HG02943 (cell line): Measurements from ENCODE around the gene FAIM2.
A peak's percentile ranks its signal among the peaks of the same experiment; 100 is the strongest.
"Not testable (repeated sequence)": the region's sequence is repeated elsewhere in the genome, so short reads cannot be mapped to it uniquely, and the experiment has no call there.

Source experiments
- ATAC-seq: cut with Tn5 transposase; IDR thresholded peaks from one replicate; pipeline ENCODE4 v1.9.1; 2021; ENCODE audit warnings: mild to moderate bottlenecking, low read depth, moderate library complexity; ENCODE audit not compliant: unreplicated experiment

Gene FAIM2

DNA sequence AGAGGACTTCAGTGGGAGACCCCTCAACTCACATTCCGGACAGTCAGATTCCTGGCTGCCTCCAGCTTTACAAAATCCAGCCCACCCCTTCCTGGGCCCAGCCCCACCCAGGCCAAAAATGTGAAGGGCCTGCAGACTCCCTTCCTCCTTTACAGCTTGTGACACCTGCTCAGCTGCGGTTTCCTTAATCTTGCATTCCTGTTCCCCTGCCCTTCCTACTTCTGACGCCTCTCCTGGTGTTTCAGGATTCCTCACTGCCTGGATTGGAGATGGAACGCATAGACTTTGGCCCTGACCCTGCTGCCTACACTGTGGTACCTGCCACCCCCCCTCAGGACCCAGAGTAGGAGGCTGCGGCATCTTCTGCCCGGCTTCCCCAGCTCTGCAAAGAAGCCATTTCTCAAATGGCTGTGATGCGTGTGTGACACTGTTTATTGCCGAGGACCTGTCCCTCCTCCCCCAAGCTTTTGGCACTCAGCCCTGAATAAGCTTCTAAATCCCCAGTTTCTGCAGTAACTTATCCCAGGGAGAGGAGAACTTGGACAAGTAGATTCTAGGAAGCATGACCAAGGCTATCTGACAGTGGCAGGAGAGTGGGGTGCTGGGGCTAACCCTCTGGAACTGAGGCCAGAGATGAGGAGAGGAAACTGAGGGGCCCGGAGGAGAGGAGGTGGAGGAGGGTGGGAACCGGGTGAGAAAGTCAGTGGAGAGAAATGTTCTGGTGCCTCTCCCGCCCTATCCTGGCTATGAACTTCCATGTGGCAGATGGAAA lies 35.9 kb downstream of the FAIM2 start:
- ATAC-seq, result no peak

DNA sequence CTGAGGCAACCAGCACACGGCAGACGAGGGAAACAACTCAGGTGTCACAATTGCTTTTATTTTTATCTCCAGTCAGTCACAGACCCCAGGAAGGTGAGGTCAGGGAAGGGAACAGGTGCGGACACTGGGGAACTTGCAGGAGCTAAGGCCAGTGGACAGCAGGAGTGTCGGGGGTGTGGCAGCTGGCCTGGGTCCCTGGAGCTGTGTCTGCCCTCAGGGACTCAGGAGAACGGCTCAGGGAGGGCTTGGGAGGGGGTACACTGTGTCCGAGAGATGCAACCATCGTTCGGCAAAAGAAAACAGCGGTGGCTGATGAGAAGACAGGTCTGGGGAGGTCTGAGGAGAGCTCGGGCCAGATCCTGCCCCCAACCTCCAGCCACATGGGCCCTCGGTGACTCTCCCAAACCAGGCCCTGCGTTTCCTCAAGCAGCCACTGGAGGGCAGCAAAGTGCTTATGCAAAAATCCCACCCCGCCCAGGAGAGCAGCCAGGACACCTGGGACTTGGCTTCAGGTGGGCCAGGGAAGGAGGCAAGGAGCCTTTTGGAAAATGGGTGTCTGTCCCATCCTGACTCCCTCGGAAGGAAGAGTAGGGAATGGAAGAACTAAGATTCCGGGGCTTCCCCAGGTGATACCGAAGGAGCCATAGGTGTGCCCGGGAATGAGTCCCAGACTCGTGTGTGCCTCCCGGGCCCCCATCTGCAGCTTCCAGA lies 36.7 kb downstream of the FAIM2 start:
- ATAC-seq, result no peak

DNA sequence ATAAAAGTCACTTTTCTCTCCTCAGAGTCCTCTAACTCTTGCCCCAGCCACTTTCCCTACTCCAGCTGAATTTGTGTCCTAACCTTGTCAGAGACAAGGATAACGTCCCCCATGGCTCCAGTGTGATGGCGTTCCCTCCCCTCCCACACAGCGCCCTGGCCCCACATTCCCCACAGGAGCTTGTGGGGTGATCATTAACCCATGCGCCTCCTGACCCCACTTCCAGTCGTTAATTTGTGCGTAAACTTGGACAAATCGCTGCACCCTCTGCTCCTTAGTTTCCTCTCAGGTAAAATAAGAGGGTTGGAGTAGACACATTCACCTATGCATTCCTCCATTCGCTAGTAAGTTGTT lies 37.9 kb downstream of the FAIM2 start:
- ATAC-seq, result no peak

DNA sequence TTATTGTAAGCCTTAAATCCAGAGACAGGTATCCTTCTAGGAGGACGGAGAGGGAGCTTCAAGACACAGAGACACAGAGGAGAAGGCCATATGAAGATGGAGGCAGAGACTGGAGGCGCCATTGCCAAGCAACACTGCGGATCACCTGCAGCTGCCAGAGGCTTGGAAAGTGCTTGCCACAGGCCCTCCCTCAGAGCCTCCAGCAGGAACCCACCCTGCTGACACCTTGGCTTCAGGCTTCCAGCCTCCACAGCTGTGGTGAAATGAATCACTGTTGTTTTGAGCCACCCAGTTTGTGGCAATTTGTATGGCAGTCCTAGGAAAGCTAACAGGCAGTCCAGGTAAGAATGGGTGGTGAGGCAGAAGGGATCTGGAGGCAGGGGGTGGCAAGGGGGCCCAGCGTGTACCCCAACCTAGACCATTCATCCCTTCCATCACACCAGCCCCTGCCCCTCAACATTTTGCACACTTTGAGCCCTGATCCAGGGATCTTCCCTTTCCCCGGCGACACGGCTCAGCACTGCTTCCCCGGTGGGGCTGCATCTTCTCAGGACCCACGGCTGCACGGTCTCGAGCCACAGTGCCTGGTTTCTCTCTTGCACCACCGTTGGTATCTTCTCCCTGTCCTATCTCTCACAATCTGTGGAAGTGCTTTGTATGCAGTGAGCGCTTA lies 38.5 kb downstream of the FAIM2 start:
- no peak for ATAC-seq

DNA sequence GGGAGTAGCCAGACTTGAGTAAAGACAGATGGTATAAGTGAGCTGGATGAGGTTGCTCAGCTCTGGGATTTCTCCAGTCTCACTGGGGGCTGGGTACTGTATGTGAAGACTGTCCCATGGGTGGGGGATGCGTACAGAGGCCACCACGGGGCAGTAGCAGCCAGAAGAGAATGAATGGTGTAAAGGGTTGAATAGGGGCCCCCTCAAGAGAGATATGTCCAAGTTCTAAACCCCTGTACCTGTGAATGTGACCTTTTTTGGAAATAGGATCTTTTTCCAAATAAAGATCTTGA lies 39.0 kb downstream of the FAIM2 start:
- ATAC-seq, result no peak

DNA sequence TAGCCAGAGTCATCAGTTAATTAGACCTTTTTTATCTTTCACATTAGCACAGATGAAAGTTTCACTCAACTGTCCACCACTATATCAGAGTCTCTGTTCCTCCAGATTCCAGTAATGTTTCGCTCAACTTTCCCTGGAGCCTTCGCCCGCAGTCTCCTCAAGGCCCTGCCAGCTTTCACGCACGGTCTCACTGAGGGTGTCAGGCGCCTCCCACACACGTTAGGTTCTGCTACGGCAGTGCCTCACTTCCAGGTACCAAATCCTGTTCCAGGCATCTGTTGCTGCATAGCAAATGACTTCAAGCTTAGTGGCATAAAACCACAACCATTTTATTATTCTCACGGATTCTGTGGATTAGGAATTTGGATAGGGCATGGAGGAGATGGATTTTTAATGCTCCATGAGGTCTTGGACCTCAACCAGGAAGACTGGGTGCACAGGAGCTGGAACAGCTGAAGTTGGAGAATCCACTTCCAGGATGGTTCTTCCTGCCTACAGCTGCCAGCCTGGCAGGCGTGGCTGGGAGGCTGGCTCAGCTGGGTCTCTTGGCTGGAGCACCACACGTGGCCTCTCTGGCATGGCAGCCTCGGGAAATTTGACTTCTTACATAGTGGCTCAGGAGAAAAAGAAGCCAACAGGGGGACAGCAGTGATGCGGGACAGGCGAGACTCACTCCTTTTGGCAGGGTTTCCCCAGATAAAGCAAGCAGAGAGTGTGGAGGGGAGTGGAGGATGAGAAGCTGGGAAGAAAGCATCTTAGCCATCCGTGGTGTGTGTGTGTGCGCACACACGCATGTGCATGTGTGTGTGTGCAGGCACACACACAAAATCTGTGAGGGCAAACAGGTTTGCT lies 39.5 kb downstream of the FAIM2 start:
- ATAC-seq, result no peak

DNA sequence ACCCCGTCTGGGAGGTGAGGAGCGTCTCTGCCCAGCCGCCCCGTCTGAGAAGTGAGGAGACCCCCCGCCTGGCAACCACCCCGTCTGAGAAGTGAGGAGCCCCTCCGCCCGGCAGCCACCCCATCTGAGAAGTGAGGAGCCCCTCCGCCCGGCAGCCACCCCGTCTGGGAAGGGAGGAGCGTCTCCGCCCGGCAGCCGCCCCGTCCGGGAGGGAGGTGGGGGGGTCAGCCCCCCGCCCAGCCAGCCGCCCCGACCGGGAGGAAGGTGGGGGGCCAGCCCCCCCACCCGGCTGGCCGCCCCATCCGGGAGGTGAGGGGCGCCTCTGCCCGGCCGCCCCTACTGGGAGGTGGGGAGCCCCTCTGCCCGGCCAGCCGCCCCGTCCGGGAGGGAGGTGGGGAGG lies 42.8 kb downstream of the FAIM2 start:
- not testable (repeated sequence) for ATAC-seq

DNA sequence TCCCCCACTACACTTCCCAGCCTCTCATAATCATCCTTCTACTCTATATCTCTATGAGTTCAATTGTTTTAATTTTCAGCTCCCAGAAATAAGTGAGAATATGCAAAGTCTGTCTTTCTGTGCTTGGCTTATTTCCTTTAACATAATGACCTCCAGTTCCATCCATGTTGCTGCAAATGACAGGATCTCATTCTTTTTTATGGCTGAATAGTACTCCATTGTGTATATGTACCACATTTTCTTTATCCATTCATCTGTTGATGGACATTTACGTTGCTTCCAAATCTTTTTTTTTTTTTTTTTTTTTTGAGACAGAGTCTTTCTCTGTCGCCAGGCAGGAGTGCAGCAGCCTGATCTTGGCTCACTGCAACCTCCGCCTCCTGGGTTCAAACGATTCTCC lies 47.8 kb downstream of the FAIM2 start:
- ATAC-seq, result not testable (repeated sequence)

DNA sequence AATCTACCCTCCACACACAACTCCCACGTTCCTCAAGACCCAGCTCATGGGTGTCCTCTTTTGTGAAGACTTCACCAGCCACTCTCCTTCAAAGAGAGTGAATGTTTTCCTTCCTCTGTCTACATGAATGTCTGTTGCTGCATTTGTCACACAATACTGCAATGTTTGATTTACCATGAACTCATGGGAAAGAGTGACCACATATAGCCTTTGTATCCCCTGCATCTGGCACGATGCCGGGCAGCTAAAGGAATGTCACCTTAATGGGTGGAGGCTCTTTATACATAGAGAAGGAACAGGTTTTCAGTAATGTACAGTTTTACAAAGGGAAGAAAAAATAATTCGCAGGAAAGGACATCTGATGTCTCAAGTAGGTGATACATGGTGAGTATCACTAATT lies 48.7 kb downstream of the FAIM2 start:
- no peak for ATAC-seq

DNA sequence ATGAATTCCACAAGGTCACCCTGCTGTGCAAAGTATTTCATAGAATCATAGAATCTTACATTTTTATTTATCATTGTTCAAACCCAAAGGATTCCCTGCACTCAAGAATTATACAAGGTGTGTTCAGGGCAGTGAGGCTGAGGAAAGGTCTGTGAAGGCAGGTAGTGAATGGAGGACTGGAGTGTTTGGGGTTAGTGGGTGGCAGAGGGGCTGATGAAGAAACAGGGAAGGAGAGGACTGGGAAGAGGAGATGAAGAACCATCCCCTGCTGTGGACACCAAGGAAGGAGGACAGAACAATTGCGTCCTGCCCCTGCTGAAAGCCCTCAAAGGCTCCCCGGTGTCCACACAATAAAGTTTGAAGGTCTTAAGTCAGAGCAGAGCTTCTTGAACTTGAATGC lies 50.0 kb downstream of the FAIM2 start:
- no peak for ATAC-seq

DNA sequence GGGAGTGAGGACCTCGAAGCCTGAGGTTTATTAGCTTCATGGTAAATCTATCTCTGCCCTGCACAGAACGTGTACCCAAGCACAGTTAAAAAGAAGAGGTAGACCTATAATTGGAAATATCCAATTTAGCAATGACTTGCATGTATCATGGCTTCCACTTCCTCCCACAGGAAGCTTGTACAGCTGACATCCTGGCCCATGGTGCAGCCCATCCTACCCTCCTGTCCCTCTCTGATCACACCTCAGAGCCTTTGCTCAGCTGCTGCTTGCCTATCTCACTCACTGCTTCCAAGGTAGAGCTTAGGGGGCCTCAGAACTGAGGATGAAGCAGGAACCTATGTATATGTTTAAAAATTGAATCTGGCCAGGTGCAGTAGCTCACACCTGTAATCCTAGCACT lies 56.5 kb downstream of the FAIM2 start:
- ATAC-seq, result no peak

DNA sequence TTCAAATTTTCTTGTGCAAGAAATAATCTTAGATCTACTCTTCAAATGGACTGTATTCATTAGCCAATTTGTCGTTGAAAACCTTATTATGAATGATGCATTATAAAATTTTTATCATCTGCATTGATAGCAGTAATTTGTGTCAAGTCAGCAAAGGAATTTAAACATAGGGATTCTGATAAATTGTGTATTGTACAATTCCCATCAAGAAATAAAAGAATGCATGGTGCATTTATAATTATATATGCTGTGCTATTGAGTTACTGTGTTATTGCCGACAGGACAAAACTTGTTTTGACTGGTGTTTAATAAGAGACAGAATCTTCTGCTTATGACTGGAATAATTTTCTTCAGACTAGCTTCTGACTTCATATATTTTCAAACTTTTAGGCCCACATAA lies 57.7 kb downstream of the FAIM2 start:
- no peak for ATAC-seq

DNA sequence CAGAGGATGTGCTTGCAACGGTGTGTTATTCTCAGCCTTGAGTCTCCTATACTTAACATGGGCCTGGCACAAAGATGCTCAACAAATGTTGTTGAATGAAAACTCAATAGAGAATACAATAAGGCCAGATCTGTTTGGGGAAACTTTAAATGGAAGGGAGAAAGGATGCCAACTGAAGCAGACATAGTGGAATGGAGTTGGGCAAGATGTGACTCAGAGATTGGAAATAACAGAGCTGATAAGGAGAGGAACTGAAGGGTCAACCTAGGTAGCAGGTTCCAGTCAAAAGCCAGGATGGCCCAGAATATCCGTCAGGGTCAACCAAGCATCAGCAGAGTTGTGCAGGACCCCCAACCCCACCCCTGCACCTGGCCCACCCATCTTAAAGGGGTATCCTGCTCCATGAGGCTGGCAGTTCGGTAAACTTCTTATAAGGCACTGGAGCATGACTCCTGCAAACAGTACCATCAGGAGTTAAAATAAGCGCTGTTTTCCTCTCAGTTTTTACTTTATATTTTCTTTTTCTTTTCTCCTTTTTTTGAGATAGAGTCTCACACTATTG lies 59.7 kb downstream of the FAIM2 start:
- no peak for ATAC-seq

DNA sequence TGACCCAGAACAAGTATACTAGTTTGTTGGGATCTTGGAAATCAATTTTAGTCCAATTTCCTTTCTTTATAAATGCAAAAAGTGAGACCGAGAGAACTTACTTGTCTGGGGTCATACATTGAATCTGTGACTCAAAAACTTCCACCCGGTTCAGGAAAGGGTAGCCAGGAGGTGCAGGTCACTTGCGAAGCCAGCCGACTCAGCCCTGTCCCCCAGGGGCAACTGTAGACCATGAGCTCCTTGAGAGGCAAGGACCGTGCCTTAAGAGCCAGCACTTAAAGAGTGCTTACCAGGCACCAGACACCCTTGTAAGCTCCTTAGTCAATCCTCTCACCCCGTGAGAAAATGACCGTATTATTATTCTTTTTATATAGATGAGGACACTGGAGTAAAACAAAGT lies 60.3 kb downstream of the FAIM2 start:
- no peak for ATAC-seq

DNA sequence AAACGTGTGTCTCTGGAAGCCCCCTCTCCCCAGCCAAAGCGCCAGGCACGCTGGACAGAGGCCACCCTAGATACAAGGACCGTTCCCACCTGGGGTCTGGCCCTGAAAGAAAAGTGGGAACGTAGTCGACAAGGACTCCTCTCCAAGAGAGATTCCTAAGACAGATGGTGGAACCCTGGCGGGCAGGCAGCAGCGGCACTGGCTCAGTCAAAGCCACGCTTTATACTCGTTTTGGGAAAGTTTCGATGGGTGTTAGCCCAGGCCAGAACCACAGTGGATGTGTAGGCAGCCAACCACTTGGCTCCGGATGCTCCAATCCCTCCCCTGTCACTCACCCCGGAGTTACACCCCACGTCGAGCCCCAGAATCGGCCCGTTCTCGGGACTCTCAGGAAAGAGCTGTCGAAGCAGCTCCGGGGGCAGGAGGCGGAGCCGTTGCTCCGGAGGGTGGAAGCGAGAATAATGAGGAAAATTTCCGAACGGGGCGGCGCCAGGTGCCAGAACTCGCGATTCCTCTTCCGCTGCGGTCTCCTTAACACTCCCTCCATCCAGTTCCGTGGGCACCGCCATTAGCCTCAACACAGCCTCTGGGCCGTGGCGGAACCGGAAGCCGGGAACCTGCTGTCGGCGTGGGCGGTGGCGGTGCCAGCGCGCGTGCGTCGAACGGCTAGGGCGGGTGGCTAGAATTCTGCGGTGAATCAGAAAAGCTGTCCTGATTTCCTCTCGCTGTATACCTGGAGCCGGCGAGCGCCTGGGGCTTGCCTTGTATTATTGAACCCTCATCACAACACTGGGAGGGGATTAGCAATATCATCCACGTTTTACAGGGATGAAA lies 61.0 kb downstream of the FAIM2 start, which contains the start of gene BCDIN3D:
Gene BCDIN3D, minus strand, starts transcription at position 588 of the 834 bp plus-strand sequence. Its CDS starts 19 bp downstream, at position 569.
- ATAC-seq, result peak; percentile 84

DNA sequence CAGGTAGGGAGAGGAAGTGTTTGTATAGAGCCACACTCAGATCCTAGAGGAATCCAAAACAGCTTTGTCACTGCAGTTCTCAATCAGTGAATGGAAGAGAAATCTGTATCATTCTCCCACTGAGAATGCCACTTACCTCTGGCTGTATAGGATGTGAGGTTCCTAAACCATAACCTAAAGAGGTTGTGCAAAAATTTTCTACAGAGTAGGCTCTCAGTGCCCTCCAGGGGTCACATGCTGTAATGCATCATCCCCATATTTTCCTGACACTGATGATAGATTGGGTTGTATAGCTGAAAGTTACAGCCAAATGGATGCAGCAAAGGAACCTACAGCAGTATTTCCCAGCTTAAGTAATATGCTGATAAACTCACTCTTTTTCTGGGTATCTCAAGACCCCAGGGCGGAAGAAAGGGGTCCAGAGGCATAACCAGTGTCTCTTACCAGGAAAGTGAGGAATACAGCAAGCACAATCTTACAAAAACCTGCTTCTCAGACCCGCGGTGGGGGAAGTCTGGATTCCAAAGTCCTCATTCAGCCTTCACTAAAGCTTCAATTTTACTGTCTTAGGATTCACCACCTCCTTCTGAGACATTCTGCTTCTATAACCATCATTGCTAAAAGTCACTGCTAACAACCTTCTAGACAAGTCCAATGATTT lies 64.6 kb downstream of the FAIM2 start:
- ATAC-seq, result no peak

DNA sequence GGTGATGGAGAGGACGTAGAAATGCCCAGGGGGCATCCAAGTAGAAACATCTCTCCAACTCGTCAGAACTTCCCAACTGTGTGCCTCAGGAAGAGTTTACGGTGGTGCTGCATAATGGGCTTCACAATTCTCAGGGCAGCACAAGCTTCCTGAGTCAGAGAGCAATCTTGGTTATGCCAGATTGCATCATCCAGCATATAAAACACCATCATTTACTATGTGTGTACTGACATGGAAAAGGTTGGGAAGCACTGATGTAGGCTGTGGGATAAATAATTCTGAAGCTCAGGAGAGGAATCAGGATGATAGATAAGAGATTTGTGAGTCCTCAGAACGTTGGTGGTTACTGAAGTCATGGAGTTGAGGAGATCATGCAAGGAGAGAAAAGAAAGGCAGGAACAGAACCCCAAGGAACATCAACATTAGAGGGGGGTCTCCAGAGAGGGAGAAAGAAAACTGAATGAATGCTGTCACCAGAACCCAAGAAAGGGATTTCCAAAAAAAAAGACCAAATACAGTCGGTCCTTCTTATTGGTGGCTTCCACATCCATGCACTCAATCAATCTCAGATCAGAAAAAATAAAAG lies 70.8 kb downstream of the FAIM2 start:
- no peak for ATAC-seq

DNA sequence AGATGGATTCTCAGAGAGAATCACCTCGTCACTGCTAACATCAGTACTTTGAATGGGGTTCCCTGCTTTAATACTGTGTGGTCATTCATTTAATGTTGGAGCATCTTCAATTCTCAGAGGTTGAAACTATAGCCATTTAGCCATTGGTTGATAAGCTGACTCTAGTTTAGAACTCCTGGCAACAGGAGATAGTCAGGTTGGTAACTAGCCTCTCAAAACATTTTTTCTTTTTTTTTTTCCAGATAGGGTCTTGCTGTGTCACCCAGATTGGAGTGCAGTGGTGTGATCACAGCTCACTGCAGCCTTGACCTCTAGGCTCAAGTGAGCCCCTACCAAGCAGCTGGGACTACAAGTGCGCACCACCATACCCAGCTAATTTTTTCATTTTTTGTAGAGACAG lies 72.0 kb downstream of the FAIM2 start:
- ATAC-seq, result no peak
